Thyroid gland (tissue), 4 donors: ENCODE results near the gene RRAGC. TPM values are rescaled to one million over a fixed set of nuclear protein-coding genes. Genes with fewer than 3 reads are reported as not detected.

Experiments used
- DNase-seq, 2 donors: peaks; one replicate each; pipeline ENCODE4 v3.0.0-alpha.2; 2019
- H3K27ac ChIP-seq, 3 donors: fragments of 200-600 bp; sonication (generic); 1 replicate in 2 of 3; 2 replicates in 1 of 3; pipeline ENCODE4 v1.5.1; 2016 to 2019; ENCODE audit warnings: mild to moderate bottlenecking in 1 of 3, moderate library complexity in 1 of 3
- H3K27me3 ChIP-seq: fragments of 200-600 bp; sonication (generic); one replicate; pipeline ENCODE4 v1.5.1; 2019
- H3K36me3 ChIP-seq, 2 donors: fragments of 200-600 bp; sonication (generic); one replicate each; pipeline ENCODE4 v1.5.1; 2016 to 2019
- H3K4me1 ChIP-seq, 2 donors: fragments of 200-600 bp; sonication (generic); one replicate each; pipeline ENCODE4 v1.5.1; 2017 to 2019
- H3K4me3 ChIP-seq, 3 donors: fragments of 200-600 bp; sonication (generic); replicated peaks in 1 of 3; 1 replicate in 2 of 3; 2 replicates in 1 of 3; pipeline ENCODE4 v1.5.1; 2016; ENCODE audit warnings: mild to moderate bottlenecking in 1 of 3
- H3K9me3 ChIP-seq: fragments of 200-600 bp; sonication (generic); one replicate; pipeline ENCODE4 v1.5.1; 2017
- CTCF ChIP-seq, 6 experiments: fragments of 200-600 bp in 3 of 6; fragments of 450-650 bp in 3 of 6; sonication (generic) in 3 of 6; IDR thresholded peaks; one replicate each; pipeline ENCODE4 v1.5.1; 2016 to 2019; ENCODE audit warnings: antibody characterized with exemption in 6 of 6, mild to moderate bottlenecking in 2 of 6, inconsistent platforms in 1 of 6, moderate library complexity in 1 of 6
- POLR2A ChIP-seq, 2 donors: fragments of 450-650 bp; IDR thresholded peaks; one replicate each; pipeline ENCODE4 v1.6.1; 2017; ENCODE audit warnings: antibody characterized with exemption in 2 of 2, mild to moderate bottlenecking in 2 of 2, moderate library complexity in 1 of 2
- WGBS, 2 donors: methylation state at CpG; one replicate each; pipeline ENCODE4 v1.1.5; 2017; 5-methylcytosine and 5-hydroxymethylcytosine counted together
- intact Hi-C: fragments of 100-400 bp; cut with DNase I; formaldehyde crosslinking; loops from one replicate; pipeline ENCODE4 v1.15.1; 2023
- total RNA-seq, 4 donors: library from RNA; depleted of rRNA; stranded (reverse); fragments of >200 nt; gene quantifications; one replicate each; pipeline ENCODE4 v1.2.3, GENCODE V29; 2016

Gene RRAGC
- total RNA-seq, 4 donors from 2014 or later: 13.2 to 20.3 (median 15.7) TPM

DNA sequence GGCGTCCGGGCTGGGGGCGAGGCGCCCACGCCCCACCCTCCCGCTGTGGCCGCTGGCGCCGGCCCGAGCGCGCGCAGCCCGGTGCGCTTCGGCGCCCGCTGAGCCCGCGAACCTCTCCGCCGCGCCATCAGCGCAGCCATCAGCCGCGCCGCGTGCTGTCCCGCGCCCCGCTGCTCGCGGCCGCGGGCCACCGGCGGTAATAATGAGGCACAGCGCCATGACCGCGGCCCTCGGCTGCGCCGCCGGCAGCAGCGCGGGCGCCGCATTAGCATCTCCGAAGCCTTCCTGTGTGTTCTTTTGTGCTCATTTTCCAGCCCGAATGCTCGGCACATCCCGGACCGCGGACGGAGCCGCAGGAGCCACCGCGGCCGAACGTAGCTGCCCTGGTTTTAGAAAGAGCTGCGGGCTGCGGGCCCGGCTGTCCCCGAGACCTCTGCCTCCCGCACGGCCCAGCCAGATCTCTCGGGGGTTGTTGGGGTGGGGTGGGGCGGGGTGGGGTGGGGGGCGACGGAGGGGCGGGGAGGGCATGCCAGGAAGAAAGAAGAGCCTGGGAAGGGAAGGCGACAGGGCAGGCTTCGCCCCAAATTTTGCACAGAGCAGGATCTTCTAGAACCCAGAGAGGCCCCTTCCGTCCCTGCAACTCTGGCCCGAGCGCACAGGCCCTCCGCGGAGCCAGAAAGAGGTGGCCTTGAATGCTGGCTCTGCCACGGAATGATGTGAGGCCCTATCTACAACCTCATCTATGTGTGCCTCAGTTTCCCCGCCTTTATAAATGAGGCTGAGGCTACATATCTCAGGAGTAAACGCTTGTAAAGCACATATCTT lies 55.3 kb downstream of the RRAGC start:
- H3K4me1 ChIP-seq: no peaks in the 10 kb centered on the region
- H3K36me3 ChIP-seq: no peaks in the 10 kb centered on the region
- no peak overlapping the region for H3K4me3 ChIP-seq
- no peak overlapping the region for H3K27ac ChIP-seq
- peaks cover 9% of the 10 kb centered on the region for H3K27me3 ChIP-seq
- H3K9me3 ChIP-seq: no peaks in the 10 kb centered on the region
- 2 to 4% methylated on average over 38 to 42 of the region's 81 CpGs for WGBS, 2 donors
- DNase-seq: no peak
- intact Hi-C loops: no loop called here
- TF ChIP-seq POLR2A (IDR thresholded peaks at IDR 0.05) (no peak), CTCF (IDR thresholded peaks at IDR 0.05) (no peak)

DNA sequence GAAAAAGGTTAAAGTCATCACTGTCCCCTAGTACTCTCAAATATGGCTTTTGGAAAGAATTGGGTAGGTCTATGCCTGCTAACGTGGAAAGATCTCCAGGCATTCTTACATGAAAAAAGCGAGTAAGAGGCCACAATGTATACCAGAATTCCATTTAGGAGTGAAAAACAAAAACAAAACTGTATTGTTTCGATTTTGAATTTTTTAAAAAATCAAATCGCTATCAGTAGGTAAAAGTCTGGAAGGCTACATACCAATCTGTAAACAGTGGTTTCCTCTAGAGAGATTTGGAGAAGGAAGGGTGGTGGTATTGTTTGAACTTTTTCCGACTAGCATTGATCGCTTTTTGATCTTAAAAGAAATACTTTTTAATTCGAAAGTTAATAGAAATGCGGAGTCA lies 55.9 kb downstream of the RRAGC start:
- Histone ChIP-seq H3K27me3 (peaks cover 9% of the 10 kb centered on the region), H3K4me3 (no peak overlapping the region), H3K36me3 (no peaks in the 10 kb centered on the region), H3K9me3 (no peaks in the 10 kb centered on the region), H3K4me1 (no peaks in the 10 kb centered on the region), H3K27ac (no peak overlapping the region)
- no peak for DNase-seq
- intact Hi-C loops: no loop called here
- WGBS, 2 donors: 12 to 16% methylated on average over 8 of the region's 8 CpGs
- TF ChIP-seq CTCF (IDR thresholded peaks at IDR 0.05) (no peak), POLR2A (IDR thresholded peaks at IDR 0.05) (no peak)

DNA sequence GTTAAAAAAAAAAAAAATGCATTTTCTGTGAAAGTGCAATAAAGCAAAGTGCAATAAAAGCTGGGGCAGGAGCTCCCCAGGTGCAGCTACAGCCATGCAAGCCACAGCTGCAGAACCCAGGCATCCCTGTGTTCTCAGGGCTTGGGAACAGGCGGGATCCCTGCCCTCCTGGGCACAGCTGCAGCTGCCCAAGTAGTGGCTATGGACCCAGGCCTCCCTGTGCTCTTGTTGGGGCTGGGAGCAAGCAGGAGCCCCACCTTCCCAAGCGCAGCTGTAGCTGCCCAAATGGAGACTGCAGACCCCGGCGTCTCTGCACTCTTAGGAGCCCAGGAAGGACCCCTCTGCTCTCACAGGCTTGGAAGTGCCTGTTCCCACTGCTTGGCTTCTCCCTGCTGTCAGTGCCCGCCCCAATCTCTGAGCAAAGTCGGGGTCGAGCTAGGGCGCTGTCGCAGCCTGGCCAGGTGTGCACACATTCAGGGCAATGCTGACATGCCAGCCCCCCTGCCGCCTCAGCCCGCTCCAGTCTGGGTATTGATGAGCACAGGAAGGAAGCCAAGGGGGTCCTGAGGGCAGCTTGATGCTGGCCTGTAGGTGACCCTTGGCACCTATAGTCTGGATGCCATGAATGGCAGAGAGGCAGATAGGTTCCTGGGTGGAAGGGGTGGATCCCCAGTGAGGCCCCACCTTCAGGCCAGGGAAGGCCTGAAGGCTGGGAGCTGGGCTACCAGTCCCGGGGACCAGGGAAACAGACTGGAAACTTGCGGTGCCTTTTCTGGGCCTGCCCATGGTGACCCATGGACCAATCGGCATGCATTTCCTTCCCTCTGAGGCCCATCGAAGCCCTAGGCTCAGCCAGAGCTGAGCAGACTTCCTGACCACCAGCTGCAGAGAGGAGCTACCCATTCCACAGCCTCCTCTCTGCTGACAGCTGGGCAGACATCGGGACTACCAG lies 58.6 kb downstream of the RRAGC start:
- H3K4me3 ChIP-seq: no peak overlapping the region
- no peak for TF ChIP-seq CTCF (IDR thresholded peaks at IDR 0.05)
- TF ChIP-seq POLR2A (IDR thresholded peaks at IDR 0.05): no peak
- no peak overlapping the region for H3K27ac ChIP-seq
- H3K9me3 ChIP-seq: no peaks in the 10 kb centered on the region
- H3K36me3 ChIP-seq: no peaks in the 10 kb centered on the region
- H3K4me1 ChIP-seq: no peaks in the 10 kb centered on the region
- WGBS, 2 donors: 70 to 82% methylated on average over 9 to 13 of the region's 16 CpGs
- H3K27me3 ChIP-seq: peaks cover 9% of the 10 kb centered on the region
- no peak for DNase-seq
- intact Hi-C loops: no loop called here

- TF ChIP-seq CTCF (IDR thresholded peaks at IDR 0.05): no peak
- no peak for TF ChIP-seq POLR2A (IDR thresholded peaks at IDR 0.05)
- intact Hi-C loops: no loop called here
- Histone ChIP-seq H3K36me3 (no peaks in the 10 kb centered on the region), H3K4me3 (no peak overlapping the region), H3K9me3 (no peaks in the 10 kb centered on the region), H3K27me3 (no peaks in the 10 kb centered on the region), H3K27ac (no peak overlapping the region), H3K4me1 (no peaks in the 10 kb centered on the region)
- DNase-seq: no peak
These were observed 66.3 kb downstream of the RRAGC start for GRCh38 chr1:38793299-38793698.

- Histone ChIP-seq H3K4me3 (no peak overlapping the region), H3K36me3 (no peaks in the 10 kb centered on the region), H3K4me1 (no peaks in the 10 kb centered on the region), H3K27me3 (no peaks in the 10 kb centered on the region), H3K9me3 (no peaks in the 10 kb centered on the region), H3K27ac (no peak overlapping the region)
- no peak for DNase-seq
- 50 to 69% methylated on average over 1 of the region's 1 CpG for WGBS, 2 donors
- TF ChIP-seq CTCF (IDR thresholded peaks at IDR 0.05): no peak
- no peak for TF ChIP-seq POLR2A (IDR thresholded peaks at IDR 0.05)
- intact Hi-C loops: no loop called here
These were observed 67.7 kb downstream of the RRAGC start for GRCh38 chr1:38791892-38792291.
